Progenitor cell of endocrine pancreas (in vitro differentiated cells): ENCODE measurements around the gene RLF. TPM values are rescaled to one million over a fixed set of nuclear protein-coding genes. Genes with fewer than 3 reads are reported as not detected.

Experiments used
- DNase-seq: peaks from one replicate; pipeline ENCODE4 v3.0.0; 2021; ENCODE audit warnings: low spot score; ENCODE audit not compliant: unreplicated experiment
- H3K27ac Mint-ChIP-seq: 2 replicates; pipeline ENCODE4 v1.8.0; 2021; ENCODE audit warnings: mild to moderate bottlenecking, moderate library complexity, mixed read lengths
- H3K27me3 Mint-ChIP-seq: 2 replicates; pipeline ENCODE4 v1.8.0; 2021; ENCODE audit warnings: mixed read lengths
- H3K36me3 Mint-ChIP-seq: 2 replicates; pipeline ENCODE4 v1.8.0; 2022; ENCODE audit warnings: mixed read lengths; ENCODE audit not compliant: insufficient read depth
- H3K4me1 Mint-ChIP-seq: 2 replicates; pipeline ENCODE4 v1.8.0; 2021; ENCODE audit warnings: low read depth, mixed read lengths
- H3K4me3 Mint-ChIP-seq: 2 replicates; pipeline ENCODE4 v1.8.0; 2021; ENCODE audit warnings: low read depth, mild to moderate bottlenecking, moderate library complexity, mixed read lengths
- H3K9me3 Mint-ChIP-seq: 2 replicates; pipeline ENCODE4 v1.8.0; 2021; ENCODE audit warnings: low read depth, mixed read lengths
- CTCF ChIP-seq: fragments of 200-600 bp; sonication (generic); IDR thresholded peaks from one replicate; pipeline ENCODE4 v1.5.0; 2021; ENCODE audit warnings: antibody characterized with exemption, mild to moderate bottlenecking; ENCODE audit not compliant: unreplicated experiment
- total RNA-seq: library from RNA; stranded (reverse); gene quantifications from 2 replicates; pipeline ENCODE4 v1.2.1, GENCODE V29; 2021

RLF gene
- total RNA-seq, 1 donor from 2014 or later: 20.5 TPM

- Mint-ChIP-seq H3K9me3 (no peaks in the 10 kb centered on the region), H3K4me1 (peaks cover 2% of the 10 kb centered on the region), H3K4me3 (no peak overlapping the region), H3K27me3 (no peaks in the 10 kb centered on the region), H3K27ac (no peak overlapping the region), H3K36me3 (peaks cover 19% of the 10 kb centered on the region)
- TF ChIP-seq CTCF: no peak
- no peak for DNase-seq
Measured at GRCh38 chr1:40240390-40240789, 79.2 kb downstream of the RLF start.

GRCh38 chr1:40241362-40241761, 80.2 kb downstream of the RLF start:
- H3K27me3 Mint-ChIP-seq: no peaks in the 10 kb centered on the region
- peaks cover 2% of the 10 kb centered on the region for H3K4me1 Mint-ChIP-seq
- no peak for TF ChIP-seq CTCF
- H3K27ac Mint-ChIP-seq: peak overlapping the region; percentile 6
- no peak overlapping the region for H3K4me3 Mint-ChIP-seq
- DNase-seq: no peak
- peaks cover 12% of the 10 kb centered on the region for H3K36me3 Mint-ChIP-seq
- no peaks in the 10 kb centered on the region for H3K9me3 Mint-ChIP-seq

- H3K27ac Mint-ChIP-seq: no peak overlapping the region
- no peaks in the 10 kb centered on the region for H3K27me3 Mint-ChIP-seq
- H3K4me1 Mint-ChIP-seq: peaks cover 11% of the 10 kb centered on the region
- no peak for DNase-seq
- no peak for TF ChIP-seq CTCF
- no peak overlapping the region for H3K4me3 Mint-ChIP-seq
- H3K9me3 Mint-ChIP-seq: no peaks in the 10 kb centered on the region
- H3K36me3 Mint-ChIP-seq: peaks cover 2% of the 10 kb centered on the region
Measured at GRCh38 chr1:40243351-40243750, 82.2 kb downstream of the RLF start.

- Mint-ChIP-seq H3K4me3 (no peak overlapping the region), H3K9me3 (no peaks in the 10 kb centered on the region), H3K4me1 (peaks cover 15% of the 10 kb centered on the region), H3K27me3 (no peaks in the 10 kb centered on the region), H3K36me3 (peaks cover 2% of the 10 kb centered on the region), H3K27ac (peak overlapping the region; percentile 21)
- TF ChIP-seq CTCF: no peak
- no peak for DNase-seq
Measured at GRCh38 chr1:40244138-40244744, 83.1 kb downstream of the RLF start.

GRCh38 chr1:40245686-40246085, 84.5 kb downstream of the RLF start:
- H3K27ac Mint-ChIP-seq: peak overlapping the region; percentile 64
- H3K9me3 Mint-ChIP-seq: no peaks in the 10 kb centered on the region
- no peak for TF ChIP-seq CTCF
- H3K27me3 Mint-ChIP-seq: no peaks in the 10 kb centered on the region
- DNase-seq: no peak
- no peaks in the 10 kb centered on the region for H3K36me3 Mint-ChIP-seq
- H3K4me1 Mint-ChIP-seq: peaks cover 15% of the 10 kb centered on the region
- no peak overlapping the region for H3K4me3 Mint-ChIP-seq
